ENCODE data around the gene LRP1-AS. TPM values are rescaled to one million over a fixed set of nuclear protein-coding genes. Genes with fewer than 3 reads are reported as not detected.
"Not testable (repeated sequence)": the region's sequence is repeated elsewhere in the genome, so short reads cannot be mapped to it uniquely, and the experiment has no call there.

LRP1-AS gene
- total RNA-seq, 1 experiment from 2014 or later = not detected

DNA sequence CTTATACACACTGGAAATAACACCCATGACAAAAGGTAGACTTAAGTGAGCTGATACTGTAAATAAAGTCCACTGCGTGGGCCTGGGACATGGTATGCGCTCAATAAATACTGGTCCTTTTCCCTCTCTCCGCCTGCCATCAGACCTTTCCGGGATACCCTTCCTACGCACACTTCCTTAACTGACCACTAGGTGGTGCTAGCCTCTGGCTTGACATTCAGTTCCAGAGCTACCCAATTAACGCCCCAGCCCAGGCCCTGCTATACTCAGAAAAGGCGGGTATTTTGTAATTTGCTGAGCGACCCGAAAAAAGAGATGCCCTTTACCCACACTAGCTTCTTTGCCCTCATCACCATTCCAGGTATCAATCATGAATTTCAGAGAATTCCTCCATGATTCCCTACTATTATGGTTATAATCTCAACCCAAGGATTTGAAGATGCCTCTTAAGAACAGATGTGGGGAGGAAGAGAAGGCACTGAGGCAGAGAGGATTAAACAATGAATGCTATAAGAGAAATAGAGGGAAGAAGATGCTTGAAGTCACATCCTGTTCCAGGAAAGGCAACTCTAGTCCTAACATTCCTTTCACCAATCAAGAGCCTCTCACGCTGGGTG is 23.1 kb downstream of the LRP1-AS start:
- no peak overlapping the region for H3K27ac Mint-ChIP-seq
- peaks cover 22% of the 10 kb centered on the region for H3K9me3 Mint-ChIP-seq
- H3K36me3 Mint-ChIP-seq = peaks cover 2% of the 10 kb centered on the region; the same call in 1 of the 2 replicates
- peak; percentile 59 for ATAC-seq
- H3K4me3 Mint-ChIP-seq = no peak overlapping the region
- peak; percentile 84 for DNase-seq (ENCODE audit: low spot score)
- peaks cover 15% of the 10 kb centered on the region for H3K4me1 Mint-ChIP-seq
- ChIA-PET CTCF (interaction anchor here (0.5 to 5.8 kb wide), 47 partner anchors 9 to 764 kb away, joined by 3 to 76 read pairs (median 4); partner anchors contain the start of genes NAB2, NEMP1, STAT2 and STAT6), POLR2A (interaction anchor here (0.6 kb wide), 1 partner anchor 12 kb away, joined by 3 read pairs; no protein-coding TSS in a partner anchor)
- TF ChIP-seq, protein P1, sequence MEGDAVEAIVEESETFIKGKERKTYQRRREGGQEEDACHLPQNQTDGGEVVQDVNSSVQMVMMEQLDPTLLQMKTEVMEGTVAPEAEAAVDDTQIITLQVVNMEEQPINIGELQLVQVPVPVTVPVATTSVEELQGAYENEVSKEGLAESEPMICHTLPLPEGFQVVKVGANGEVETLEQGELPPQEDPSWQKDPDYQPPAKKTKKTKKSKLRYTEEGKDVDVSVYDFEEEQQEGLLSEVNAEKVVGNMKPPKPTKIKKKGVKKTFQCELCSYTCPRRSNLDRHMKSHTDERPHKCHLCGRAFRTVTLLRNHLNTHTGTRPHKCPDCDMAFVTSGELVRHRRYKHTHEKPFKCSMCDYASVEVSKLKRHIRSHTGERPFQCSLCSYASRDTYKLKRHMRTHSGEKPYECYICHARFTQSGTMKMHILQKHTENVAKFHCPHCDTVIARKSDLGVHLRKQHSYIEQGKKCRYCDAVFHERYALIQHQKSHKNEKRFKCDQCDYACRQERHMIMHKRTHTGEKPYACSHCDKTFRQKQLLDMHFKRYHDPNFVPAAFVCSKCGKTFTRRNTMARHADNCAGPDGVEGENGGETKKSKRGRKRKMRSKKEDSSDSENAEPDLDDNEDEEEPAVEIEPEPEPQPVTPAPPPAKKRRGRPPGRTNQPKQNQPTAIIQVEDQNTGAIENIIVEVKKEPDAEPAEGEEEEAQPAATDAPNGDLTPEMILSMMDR (IDR thresholded peaks at IDR 0.05) = peak; percentile 92
- TF ChIP-seq CREM (CRISPR knock-in tag; IDR thresholded peaks at IDR 0.05) = no peak
- peaks cover 6% of the 10 kb centered on the region for H3K27me3 Mint-ChIP-seq (ENCODE audit: low read depth)

DNA sequence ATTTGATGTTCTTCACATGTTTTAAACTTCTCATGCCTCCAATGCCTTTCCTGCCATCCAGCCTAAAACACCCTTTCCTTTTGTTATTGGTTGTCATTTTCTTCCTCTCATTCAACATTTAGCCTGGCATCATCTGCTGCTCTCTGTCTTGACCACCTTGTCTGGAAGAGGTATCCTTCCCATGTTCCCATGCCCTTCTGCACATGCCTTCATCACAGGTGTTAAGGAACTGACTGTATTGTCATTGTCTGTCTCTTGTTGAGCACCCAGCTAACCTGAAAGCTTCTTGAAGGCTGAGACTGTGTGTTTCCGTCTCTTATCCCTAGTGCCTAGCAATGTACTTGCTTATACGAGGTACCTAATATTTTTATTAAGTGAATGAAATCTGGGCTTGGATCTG is 23.6 kb downstream of the LRP1-AS start:
- no peak overlapping the region for H3K4me3 Mint-ChIP-seq
- peaks cover 22% of the 10 kb centered on the region for H3K9me3 Mint-ChIP-seq
- H3K27me3 Mint-ChIP-seq (ENCODE audit: low read depth) = peaks cover 6% of the 10 kb centered on the region
- H3K4me1 Mint-ChIP-seq = peaks cover 15% of the 10 kb centered on the region
- DNase-seq (ENCODE audit: low spot score) = no peak
- peaks cover 2% of the 10 kb centered on the region; the same call in 1 of the 2 replicates for H3K36me3 Mint-ChIP-seq
- ChIA-PET POLR2A (interaction anchor here (0.6 kb wide), 1 partner anchor 13 kb away, joined by 3 read pairs; no protein-coding TSS in a partner anchor), CTCF (interaction anchor here (0.8 to 5.8 kb wide), 34 partner anchors 8 to 262 kb away, joined by 3 to 76 read pairs (median 5); partner anchors contain the start of genes STAT6 and ZBTB39)
- no peak for ATAC-seq
- H3K27ac Mint-ChIP-seq = no peak overlapping the region
- TF ChIP-seq, protein P2, sequence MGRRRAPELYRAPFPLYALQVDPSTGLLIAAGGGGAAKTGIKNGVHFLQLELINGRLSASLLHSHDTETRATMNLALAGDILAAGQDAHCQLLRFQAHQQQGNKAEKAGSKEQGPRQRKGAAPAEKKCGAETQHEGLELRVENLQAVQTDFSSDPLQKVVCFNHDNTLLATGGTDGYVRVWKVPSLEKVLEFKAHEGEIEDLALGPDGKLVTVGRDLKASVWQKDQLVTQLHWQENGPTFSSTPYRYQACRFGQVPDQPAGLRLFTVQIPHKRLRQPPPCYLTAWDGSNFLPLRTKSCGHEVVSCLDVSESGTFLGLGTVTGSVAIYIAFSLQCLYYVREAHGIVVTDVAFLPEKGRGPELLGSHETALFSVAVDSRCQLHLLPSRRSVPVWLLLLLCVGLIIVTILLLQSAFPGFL (CRISPR knock-in tag; IDR thresholded peaks at IDR 0.05; ENCODE audit: borderline replicate concordance) = no peak
- TF ChIP-seq HMGA2 (CRISPR knock-in tag; IDR thresholded peaks at IDR 0.05) = no peak
- TF ChIP-seq ZNF317 (CRISPR knock-in tag; IDR thresholded peaks at IDR 0.05; ENCODE audit: borderline replicate concordance, low read depth) = no peak
- no peak for TF ChIP-seq ZNF423 (CRISPR knock-in tag; IDR thresholded peaks at IDR 0.05)
- TF ChIP-seq CBFB (CRISPR knock-in tag; IDR thresholded peaks at IDR 0.05; ENCODE audit: low read depth) = no peak
- TF ChIP-seq, protein P3, sequence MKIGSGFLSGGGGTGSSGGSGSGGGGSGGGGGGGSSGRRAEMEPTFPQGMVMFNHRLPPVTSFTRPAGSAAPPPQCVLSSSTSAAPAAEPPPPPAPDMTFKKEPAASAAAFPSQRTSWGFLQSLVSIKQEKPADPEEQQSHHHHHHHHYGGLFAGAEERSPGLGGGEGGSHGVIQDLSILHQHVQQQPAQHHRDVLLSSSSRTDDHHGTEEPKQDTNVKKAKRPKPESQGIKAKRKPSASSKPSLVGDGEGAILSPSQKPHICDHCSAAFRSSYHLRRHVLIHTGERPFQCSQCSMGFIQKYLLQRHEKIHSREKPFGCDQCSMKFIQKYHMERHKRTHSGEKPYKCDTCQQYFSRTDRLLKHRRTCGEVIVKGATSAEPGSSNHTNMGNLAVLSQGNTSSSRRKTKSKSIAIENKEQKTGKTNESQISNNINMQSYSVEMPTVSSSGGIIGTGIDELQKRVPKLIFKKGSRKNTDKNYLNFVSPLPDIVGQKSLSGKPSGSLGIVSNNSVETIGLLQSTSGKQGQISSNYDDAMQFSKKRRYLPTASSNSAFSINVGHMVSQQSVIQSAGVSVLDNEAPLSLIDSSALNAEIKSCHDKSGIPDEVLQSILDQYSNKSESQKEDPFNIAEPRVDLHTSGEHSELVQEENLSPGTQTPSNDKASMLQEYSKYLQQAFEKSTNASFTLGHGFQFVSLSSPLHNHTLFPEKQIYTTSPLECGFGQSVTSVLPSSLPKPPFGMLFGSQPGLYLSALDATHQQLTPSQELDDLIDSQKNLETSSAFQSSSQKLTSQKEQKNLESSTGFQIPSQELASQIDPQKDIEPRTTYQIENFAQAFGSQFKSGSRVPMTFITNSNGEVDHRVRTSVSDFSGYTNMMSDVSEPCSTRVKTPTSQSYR (CRISPR knock-in tag; IDR thresholded peaks at IDR 0.05) = no peak
- TF ChIP-seq JUN (CRISPR knock-in tag; IDR thresholded peaks at IDR 0.05) = no peak
- TF ChIP-seq, protein P4, sequence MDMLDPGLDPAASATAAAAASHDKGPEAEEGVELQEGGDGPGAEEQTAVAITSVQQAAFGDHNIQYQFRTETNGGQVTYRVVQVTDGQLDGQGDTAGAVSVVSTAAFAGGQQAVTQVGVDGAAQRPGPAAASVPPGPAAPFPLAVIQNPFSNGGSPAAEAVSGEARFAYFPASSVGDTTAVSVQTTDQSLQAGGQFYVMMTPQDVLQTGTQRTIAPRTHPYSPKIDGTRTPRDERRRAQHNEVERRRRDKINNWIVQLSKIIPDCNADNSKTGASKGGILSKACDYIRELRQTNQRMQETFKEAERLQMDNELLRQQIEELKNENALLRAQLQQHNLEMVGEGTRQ (CRISPR knock-in tag; IDR thresholded peaks at IDR 0.05) = no peak
- TF ChIP-seq, protein P5, sequence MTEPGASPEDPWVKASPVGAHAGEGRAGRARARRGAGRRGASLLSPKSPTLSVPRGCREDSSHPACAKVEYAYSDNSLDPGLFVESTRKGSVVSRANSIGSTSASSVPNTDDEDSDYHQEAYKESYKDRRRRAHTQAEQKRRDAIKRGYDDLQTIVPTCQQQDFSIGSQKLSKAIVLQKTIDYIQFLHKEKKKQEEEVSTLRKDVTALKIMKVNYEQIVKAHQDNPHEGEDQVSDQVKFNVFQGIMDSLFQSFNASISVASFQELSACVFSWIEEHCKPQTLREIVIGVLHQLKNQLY (CRISPR knock-in tag; IDR thresholded peaks at IDR 0.05) = no peak
- TF ChIP-seq, protein P6, sequence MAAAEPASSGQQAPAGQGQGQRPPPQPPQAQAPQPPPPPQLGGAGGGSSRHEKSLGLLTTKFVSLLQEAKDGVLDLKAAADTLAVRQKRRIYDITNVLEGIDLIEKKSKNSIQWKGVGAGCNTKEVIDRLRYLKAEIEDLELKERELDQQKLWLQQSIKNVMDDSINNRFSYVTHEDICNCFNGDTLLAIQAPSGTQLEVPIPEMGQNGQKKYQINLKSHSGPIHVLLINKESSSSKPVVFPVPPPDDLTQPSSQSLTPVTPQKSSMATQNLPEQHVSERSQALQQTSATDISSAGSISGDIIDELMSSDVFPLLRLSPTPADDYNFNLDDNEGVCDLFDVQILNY (CRISPR knock-in tag; IDR thresholded peaks at IDR 0.05) = no peak
- TF ChIP-seq, protein P7, sequence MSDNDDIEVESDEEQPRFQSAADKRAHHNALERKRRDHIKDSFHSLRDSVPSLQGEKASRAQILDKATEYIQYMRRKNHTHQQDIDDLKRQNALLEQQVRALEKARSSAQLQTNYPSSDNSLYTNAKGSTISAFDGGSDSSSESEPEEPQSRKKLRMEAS (CRISPR knock-in tag; IDR thresholded peaks at IDR 0.05) = no peak
- no peak for TF ChIP-seq NR1H2 (CRISPR knock-in tag; IDR thresholded peaks at IDR 0.05)
- TF ChIP-seq, protein P8, sequence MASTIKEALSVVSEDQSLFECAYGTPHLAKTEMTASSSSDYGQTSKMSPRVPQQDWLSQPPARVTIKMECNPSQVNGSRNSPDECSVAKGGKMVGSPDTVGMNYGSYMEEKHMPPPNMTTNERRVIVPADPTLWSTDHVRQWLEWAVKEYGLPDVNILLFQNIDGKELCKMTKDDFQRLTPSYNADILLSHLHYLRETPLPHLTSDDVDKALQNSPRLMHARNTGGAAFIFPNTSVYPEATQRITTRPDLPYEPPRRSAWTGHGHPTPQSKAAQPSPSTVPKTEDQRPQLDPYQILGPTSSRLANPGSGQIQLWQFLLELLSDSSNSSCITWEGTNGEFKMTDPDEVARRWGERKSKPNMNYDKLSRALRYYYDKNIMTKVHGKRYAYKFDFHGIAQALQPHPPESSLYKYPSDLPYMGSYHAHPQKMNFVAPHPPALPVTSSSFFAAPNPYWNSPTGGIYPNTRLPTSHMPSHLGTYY (CRISPR knock-in tag; IDR thresholded peaks at IDR 0.05) = no peak
- TF ChIP-seq RORB (CRISPR knock-in tag; IDR thresholded peaks at IDR 0.05) = no peak
- no peak for TF ChIP-seq SMAD3 (CRISPR knock-in tag; IDR thresholded peaks at IDR 0.05; ENCODE audit: borderline replicate concordance)
- no peak for TF ChIP-seq FOXJ3 (CRISPR knock-in tag; IDR thresholded peaks at IDR 0.05; ENCODE audit: borderline replicate concordance)

DNA sequence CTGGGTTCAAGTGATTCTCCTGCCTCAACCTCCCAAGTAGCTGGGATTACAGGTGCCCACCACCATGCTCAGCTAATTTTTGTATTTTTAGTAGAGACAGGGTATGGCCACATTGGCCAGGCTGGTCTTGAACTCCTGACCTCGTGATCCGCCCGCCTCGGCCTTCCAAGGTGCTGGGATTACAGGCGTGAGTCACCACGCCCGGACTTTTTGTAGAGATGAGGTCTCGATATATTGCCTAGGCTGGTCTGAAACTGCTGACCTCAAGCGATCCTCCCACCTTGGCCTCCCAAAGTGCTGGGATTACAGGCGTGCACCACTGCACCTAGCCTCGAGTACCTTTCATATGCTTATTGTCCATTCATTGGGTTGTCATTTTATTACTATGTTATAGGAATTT is 26.7 kb downstream of the LRP1-AS start:
- not testable (repeated sequence) for H3K27me3 Mint-ChIP-seq (ENCODE audit: low read depth); H3K4me1 Mint-ChIP-seq; H3K4me3 Mint-ChIP-seq; DNase-seq (ENCODE audit: low spot score); H3K27ac Mint-ChIP-seq; ATAC-seq; H3K36me3 Mint-ChIP-seq
- ChIA-PET POLR2A (interaction anchor here (1.1 kb wide), 1 partner anchor 432 kb away, joined by 4 read pairs; no protein-coding TSS in a partner anchor), CTCF (interaction anchor here (1.4 to 5.8 kb wide), 4 partner anchors 10 to 55 kb away, joined by 3 to 76 read pairs (median 4); partner anchors contain the start of gene STAT6)
- H3K9me3 Mint-ChIP-seq = peaks cover 22% of the 10 kb centered on the region

All from WTC11 (cell line).